T-cell (primary cell): ENCODE data around the gene PCSK1. TPM values are rescaled to one million over a fixed set of nuclear protein-coding genes. Genes with fewer than 3 reads are reported as not detected.

Experiments used
- ATAC-seq, 4 experiments: fragments of 200-7000 bp in 3 of 4; fragments of 150-1000 bp in 1 of 4; cut with Tn5 transposase; replicated peaks in 1 of 4; 1 replicate in 3 of 4; 2 replicates in 1 of 4; pipeline ENCODE4 v1.10.0; 2021; ENCODE audit warnings: moderate library complexity in 3 of 4, mild to moderate bottlenecking in 2 of 4, moderate number of reproducible peaks in 1 of 4
- CTCF ChIA-PET, 2 donors: fragments of 300-600 bp; sonication (Branson Sonifier 250); formaldehyde crosslinking; loops; one replicate each; lab custom pipeline; 2022; ENCODE audit warnings: antibody characterized with exemption in 2 of 2; lab: Charles Lee
- POLR2A ChIA-PET, 2 donors: fragments of 300-600 bp; sonication (Branson Sonifier 250); formaldehyde crosslinking; loops; one replicate each; lab custom pipeline; 2022; ENCODE audit warnings: antibody characterized with exemption in 2 of 2; lab: Charles Lee
- DNase-seq, 35 experiments: peaks; one replicate each; pipeline versions ENCODE4 v3.0.0 to v3.0.0-alpha.2; 2013 to 2023
- H3K27ac ChIP-seq: one replicate; pipeline ENCODE4 v1.5.1; 2013; ENCODE audit warnings: low read length
- H3K27me3 ChIP-seq, 2 experiments: replicated peaks in 1 of 2; 1 replicate in 1 of 2; 2 replicates in 1 of 2; pipeline versions ENCODE4 v1.6.1 to v1.7.0; 2013; ENCODE audit warnings: low read length in 1 of 2, mixed read lengths in 1 of 2; ENCODE audit not compliant: control insufficient read depth in 2 of 2, insufficient read depth in 2 of 2; ENCODE audit errors: extremely low read depth in 1 of 2
- H3K36me3 ChIP-seq, 2 donors: 1 replicate in 1 of 2; 2 replicates in 1 of 2; pipeline versions ENCODE4 v1.6.1 to v1.7.0; 2013; ENCODE audit warnings: low read length in 1 of 2; ENCODE audit not compliant: control insufficient read depth in 2 of 2, insufficient read depth in 1 of 2; ENCODE audit errors: extremely low read depth in 1 of 2
- H3K4me1 ChIP-seq, 2 experiments: 1 replicate in 1 of 2; 2 replicates in 1 of 2; pipeline versions ENCODE4 v1.6.1 to v1.7.0; 2013; ENCODE audit warnings: low read length in 2 of 2, mixed read lengths in 1 of 2; ENCODE audit not compliant: insufficient read depth in 2 of 2, control insufficient read depth in 1 of 2; ENCODE audit errors: extremely low read depth in 1 of 2
- H3K4me3 ChIP-seq, 2 donors: 1 replicate in 1 of 2; 2 replicates in 1 of 2; pipeline versions ENCODE4 v1.5.1 to v1.7.0; 2013; ENCODE audit warnings: mild to moderate bottlenecking in 2 of 2, low read length in 1 of 2, moderate library complexity in 1 of 2; ENCODE audit not compliant: control insufficient read depth in 1 of 2; ENCODE audit errors: extremely low read depth in 1 of 2
- H3K9me3 ChIP-seq: 2 replicates; pipeline ENCODE4 v1.7.0; 2013
- H3K27ac Mint-ChIP-seq, 2 donors: one replicate each; pipeline ENCODE4 v1.8.0; 2020 to 2021; ENCODE audit warnings: mild to moderate bottlenecking in 2 of 2, mixed read lengths in 2 of 2
- H3K27me3 Mint-ChIP-seq, 2 donors: one replicate each; pipeline ENCODE4 v1.8.0; 2021 to 2022; ENCODE audit warnings: mixed read lengths in 2 of 2
- H3K36me3 Mint-ChIP-seq: one replicate; pipeline ENCODE4 v1.8.0; 2021; ENCODE audit warnings: mixed read lengths
- H3K4me1 Mint-ChIP-seq, 3 donors: one replicate each; pipeline ENCODE4 v1.8.0; 2020 to 2022; ENCODE audit warnings: mixed read lengths in 3 of 3, mild to moderate bottlenecking in 1 of 3
- H3K4me3 Mint-ChIP-seq, 3 donors: one replicate each; pipeline ENCODE4 v1.8.0; 2020 to 2022; ENCODE audit warnings: mild to moderate bottlenecking in 3 of 3, mixed read lengths in 3 of 3, moderate library complexity in 3 of 3
- H3K9me3 Mint-ChIP-seq, 3 donors: one replicate each; pipeline ENCODE4 v1.8.0; 2020 to 2022; ENCODE audit warnings: mixed read lengths in 3 of 3
- WGBS: methylation state at CpG from one replicate; pipeline ENCODE4 v1.1.5; 2013; ENCODE audit warnings: missing lambda C conversion rate; ENCODE audit not compliant: insufficient coverage; 5-methylcytosine and 5-hydroxymethylcytosine counted together
- total RNA-seq, 35 experiments: library from RNA in 6 of 35; stranded (reverse) in 6 of 35; fragments of 120-200 nt in 1 of 35; gene quantifications; one replicate each; pipeline versions ENCODE4 v1.2.1 to v1.2.4 and lab custom pipeline; 2013 to 2026

PCSK1 gene
- total RNA-seq, 5 donors from 2014 or later (not counting 1 experiment from before 2014, with no cell fraction given), result not detected

DNA sequence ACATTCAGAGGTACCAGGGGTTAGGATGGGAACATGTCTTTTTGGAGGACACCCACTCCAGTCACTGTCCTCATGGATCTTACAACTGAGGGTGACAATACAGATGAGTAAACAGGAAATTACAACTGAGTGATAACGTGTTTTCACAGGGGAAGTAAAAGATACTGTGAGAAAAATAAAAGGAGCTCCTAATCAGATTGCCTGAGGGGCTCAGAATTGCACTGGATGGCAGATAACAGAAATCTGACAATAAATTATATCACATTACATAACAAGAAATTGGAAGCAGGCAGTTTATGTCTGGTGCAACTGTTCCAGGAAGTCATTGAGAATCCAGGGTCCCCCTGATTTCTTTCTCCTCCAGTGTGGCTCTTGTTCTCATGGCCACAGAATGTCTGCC lies 40.1 kb upstream of the PCSK1 start:
- no peaks in the 10 kb centered on the region for H3K36me3 Mint-ChIP-seq
- no peak overlapping the region for H3K4me3 Mint-ChIP-seq
- Histone ChIP-seq H3K4me3 (no peak overlapping the region), H3K4me1 (no peaks in the 10 kb centered on the region), H3K9me3 (no peaks in the 10 kb centered on the region), H3K36me3 (no peaks in the 10 kb centered on the region), H3K27ac (no peak overlapping the region), H3K27me3 (no peaks in the 10 kb centered on the region)
- no peak overlapping the region for H3K27ac Mint-ChIP-seq
- H3K4me1 Mint-ChIP-seq, result no peaks in the 10 kb centered on the region
- ChIA-PET CTCF (no interaction called here), POLR2A (no interaction called here)
- no peaks in the 10 kb centered on the region for H3K9me3 Mint-ChIP-seq
- H3K27me3 Mint-ChIP-seq, result peaks cover 2 to 12% of the 10 kb centered on the region in 2 donors
- ATAC-seq, result no peak
- DNase-seq, result no peak
- WGBS, result no CpG with 5 or more reads among the region's 1 CpG

DNA sequence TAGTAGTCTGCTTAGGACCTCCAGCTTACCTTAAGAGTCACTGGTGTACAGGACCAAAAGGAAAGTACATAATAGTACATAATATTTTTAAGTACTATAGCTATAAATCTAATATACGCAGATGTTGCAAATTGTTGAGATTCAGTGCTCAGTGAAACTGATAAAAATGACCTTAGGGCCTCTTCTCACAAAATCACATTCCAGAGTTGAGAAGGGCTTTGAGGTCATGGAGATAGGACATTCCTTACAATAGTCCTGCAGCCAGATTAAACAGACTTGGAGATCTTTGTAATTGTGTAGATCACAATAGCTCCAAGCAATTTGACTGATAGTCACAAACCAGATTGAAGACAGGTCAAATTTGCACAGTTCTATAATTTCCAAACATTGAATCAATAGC lies 37.7 kb upstream of the PCSK1 start:
- Histone ChIP-seq H3K9me3 (no peaks in the 10 kb centered on the region), H3K27ac (no peak overlapping the region), H3K4me1 (no peaks in the 10 kb centered on the region), H3K4me3 (no peak overlapping the region), H3K27me3 (no peaks in the 10 kb centered on the region), H3K36me3 (no peaks in the 10 kb centered on the region)
- no CpG with 5 or more reads among the region's 1 CpG for WGBS
- no peak for DNase-seq
- H3K4me1 Mint-ChIP-seq, result no peaks in the 10 kb centered on the region
- ChIA-PET CTCF (interaction anchor here in 1 of 2 donors (1.0 kb wide), 1 partner anchor 10 kb away, joined by 5 read pairs; no protein-coding TSS in a partner anchor), POLR2A (interaction anchor here in 1 of 2 donors (0.6 kb wide), 1 partner anchor 15 kb away, joined by 3 read pairs; no protein-coding TSS in a partner anchor)
- no peak overlapping the region for H3K27ac Mint-ChIP-seq
- H3K36me3 Mint-ChIP-seq, result no peaks in the 10 kb centered on the region
- H3K27me3 Mint-ChIP-seq, result peaks cover 14 to 23% of the 10 kb centered on the region in 2 donors
- H3K9me3 Mint-ChIP-seq, result no peaks in the 10 kb centered on the region
- ATAC-seq, result no peak
- H3K4me3 Mint-ChIP-seq, result no peak overlapping the region

DNA sequence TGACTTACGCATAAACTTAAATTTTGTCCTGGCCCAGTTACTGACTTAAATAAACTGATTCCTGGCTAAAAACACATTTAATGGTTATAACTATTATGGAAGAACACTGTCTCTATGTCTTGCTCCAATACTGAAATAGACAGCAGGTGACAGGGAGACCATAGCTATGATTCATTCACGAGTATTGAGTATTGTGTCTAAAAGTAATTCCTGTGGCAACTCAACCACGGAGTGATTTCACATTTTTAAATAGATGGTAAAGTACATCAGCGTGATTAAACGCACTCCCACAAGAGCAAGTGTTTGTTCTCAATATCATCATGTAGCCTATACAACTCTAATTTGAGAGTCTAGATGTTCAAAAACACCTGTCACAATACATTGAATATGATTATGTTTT lies 35.9 kb upstream of the PCSK1 start:
- ATAC-seq (no peak), DNase-seq (no peak)
- Histone ChIP-seq H3K27me3 (no peaks in the 10 kb centered on the region), H3K4me1 (no peaks in the 10 kb centered on the region), H3K9me3 (no peaks in the 10 kb centered on the region), H3K36me3 (no peaks in the 10 kb centered on the region), H3K4me3 (no peak overlapping the region), H3K27ac (no peak overlapping the region)
- Mint-ChIP-seq H3K9me3 (no peaks in the 10 kb centered on the region), H3K4me3 (no peak overlapping the region), H3K27me3 (peaks cover 14 to 24% of the 10 kb centered on the region in 2 donors), H3K36me3 (no peaks in the 10 kb centered on the region), H3K4me1 (no peaks in the 10 kb centered on the region), H3K27ac (no peak overlapping the region)
- ChIA-PET POLR2A (no interaction called here), CTCF (no interaction called here)
- 80% methylated on average over 1 of the region's 5 CpGs for WGBS

DNA sequence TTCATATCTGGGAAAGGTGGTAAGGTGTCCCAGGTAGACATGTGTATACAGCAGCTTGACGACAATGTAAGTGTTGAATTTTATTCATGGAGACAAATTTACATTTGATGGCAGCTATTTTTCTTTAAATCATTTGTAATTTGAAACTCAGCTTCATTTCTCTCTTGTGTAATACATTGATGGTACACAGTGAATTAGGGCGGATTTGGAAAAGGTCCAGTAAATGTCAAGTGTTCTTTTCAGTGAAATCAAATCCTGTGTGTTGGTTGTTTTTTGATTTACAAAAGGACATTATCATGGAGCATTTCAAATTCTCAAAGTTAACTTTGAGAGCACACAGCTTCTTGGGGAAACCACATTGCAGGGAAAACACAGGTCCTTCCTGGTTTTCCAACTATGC lies 30.0 kb upstream of the PCSK1 start:
- Mint-ChIP-seq H3K36me3 (no peaks in the 10 kb centered on the region), H3K4me1 (no peaks in the 10 kb centered on the region), H3K4me3 (no peak overlapping the region), H3K9me3 (no peaks in the 10 kb centered on the region), H3K27me3 (peaks cover 16 to 29% of the 10 kb centered on the region in 2 donors), H3K27ac (no peak overlapping the region)
- ATAC-seq, result no peak
- Histone ChIP-seq H3K27ac (no peak overlapping the region), H3K9me3 (no peaks in the 10 kb centered on the region), H3K27me3 (no peaks in the 10 kb centered on the region), H3K36me3 (no peaks in the 10 kb centered on the region), H3K4me1 (no peaks in the 10 kb centered on the region), H3K4me3 (no peak overlapping the region)
- CTCF ChIA-PET, result no interaction called here
- WGBS, result no CpG with 5 or more reads among the region's 2 CpGs
- DNase-seq, result no peak
- POLR2A ChIA-PET, result no interaction called here

DNA sequence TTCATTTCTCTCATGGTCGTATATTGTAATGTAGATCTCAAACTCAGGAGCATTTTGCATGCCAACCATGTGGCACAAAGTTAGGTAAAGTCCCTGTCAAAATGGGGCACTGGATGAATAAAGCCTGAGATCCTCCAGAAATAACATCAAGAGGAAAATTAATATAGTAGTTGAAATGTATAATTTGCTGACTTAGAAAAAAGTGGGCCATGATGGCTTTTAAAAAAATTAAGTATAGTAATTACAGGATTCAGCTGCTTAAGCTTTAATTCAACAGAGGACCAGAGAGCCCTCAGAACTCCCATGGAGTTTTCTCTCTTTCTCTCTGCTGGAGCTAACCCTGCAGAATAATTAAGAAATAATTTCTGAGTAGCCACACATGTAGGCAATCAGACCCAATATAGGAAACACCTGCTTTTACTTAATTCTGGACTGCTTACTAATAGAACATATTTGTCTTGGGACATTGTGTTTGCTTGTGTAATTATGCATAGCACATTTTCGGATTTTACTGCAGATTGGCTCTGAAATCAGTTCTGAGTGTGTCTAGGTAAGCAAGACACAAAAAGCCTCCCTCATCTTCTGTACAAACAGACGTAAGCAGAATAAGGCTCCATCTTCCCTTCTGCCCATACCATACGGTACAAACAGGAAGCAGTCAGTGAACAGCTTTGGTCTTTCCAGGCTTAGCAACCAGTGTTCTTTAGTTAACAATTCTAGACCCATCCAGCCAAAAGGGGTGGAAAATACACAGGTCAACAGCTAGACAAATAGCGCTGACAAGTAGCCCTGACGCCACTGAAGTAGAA lies 26.5 kb upstream of the PCSK1 start:
- Histone ChIP-seq H3K36me3 (no peaks in the 10 kb centered on the region), H3K27ac (no peak overlapping the region), H3K9me3 (no peaks in the 10 kb centered on the region), H3K4me1 (no peaks in the 10 kb centered on the region), H3K27me3 (no peaks in the 10 kb centered on the region), H3K4me3 (no peak overlapping the region)
- ChIA-PET CTCF (no interaction called here), POLR2A (no interaction called here)
- Mint-ChIP-seq H3K4me3 (no peak overlapping the region), H3K9me3 (peaks cover 0 to 7% (median 4%) of the 10 kb centered on the region in 3 donors), H3K27ac (no peak overlapping the region), H3K27me3 (peaks cover 3 to 17% of the 10 kb centered on the region in 2 donors), H3K36me3 (no peaks in the 10 kb centered on the region), H3K4me1 (peaks cover 0 to 4% (median 4%) of the 10 kb centered on the region in 3 donors)
- ATAC-seq (no peak), DNase-seq (no peak)
- 100% methylated on average over 1 of the region's 6 CpGs for WGBS

DNA sequence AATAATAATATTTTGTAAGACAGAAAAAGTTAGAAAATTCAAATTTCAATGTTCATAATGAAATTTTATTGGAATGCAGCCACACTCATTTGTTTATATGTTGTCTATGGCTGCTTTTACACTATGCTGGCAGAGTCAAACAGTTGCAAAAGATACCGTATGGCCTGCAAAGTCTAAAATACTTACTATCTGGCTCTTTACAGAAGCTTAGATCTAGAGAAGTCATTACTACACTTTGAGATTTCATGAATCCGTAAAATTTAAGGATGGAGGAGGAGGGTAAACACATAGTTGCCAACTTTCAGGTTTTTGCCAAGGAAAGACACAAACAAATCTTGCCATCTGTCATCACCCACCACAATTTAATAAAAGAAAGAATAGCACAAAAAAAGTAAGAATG lies 25.1 kb upstream of the PCSK1 start:
- H3K27ac Mint-ChIP-seq, result no peak overlapping the region
- Histone ChIP-seq H3K27me3 (no peaks in the 10 kb centered on the region), H3K4me3 (no peak overlapping the region), H3K36me3 (no peaks in the 10 kb centered on the region), H3K9me3 (no peaks in the 10 kb centered on the region), H3K27ac (no peak overlapping the region), H3K4me1 (no peaks in the 10 kb centered on the region)
- H3K9me3 Mint-ChIP-seq, result peaks cover 0 to 7% (median 4%) of the 10 kb centered on the region in 3 donors
- DNase-seq, result no peak
- H3K4me3 Mint-ChIP-seq, result no peak overlapping the region
- peaks cover 0 to 4% (median 4%) of the 10 kb centered on the region in 3 donors for H3K4me1 Mint-ChIP-seq
- POLR2A ChIA-PET, result no interaction called here
- no CpG with 5 or more reads among the region's 2 CpGs for WGBS
- CTCF ChIA-PET, result no interaction called here
- no peaks in the 10 kb centered on the region for H3K36me3 Mint-ChIP-seq
- no peak for ATAC-seq
- peaks cover 3 to 17% of the 10 kb centered on the region in 2 donors for H3K27me3 Mint-ChIP-seq
